ENCODE results near the gene COX8A.

COX8A gene

GRCh38 chr11:64006398-64006797 is 32.0 kb downstream of the COX8A start:
- no peaks in the 10 kb centered on the region for H3K9me3 ChIP-seq (replicated peaks; ENCODE audit: insufficient read depth, low read length)
- no peaks in the 10 kb centered on the region for H3K9me2 ChIP-seq (replicated peaks; ENCODE audit: insufficient read depth, low read length)
- no peaks in the 10 kb centered on the region for H3F3A ChIP-seq (ENCODE audit: insufficient read depth, low read length)
- no peak overlapping the region for H3K27ac ChIP-seq (ENCODE audit: low read length)
- H3K4me1 ChIP-seq (ENCODE audit: low read length): no peaks in the 10 kb centered on the region
- H2AFZ ChIP-seq (ENCODE audit: low read length): no peak overlapping the region
- DNase-seq: no peak
- H3K79me2 ChIP-seq (ENCODE audit: low read length): no peaks in the 10 kb centered on the region
- no peaks in the 10 kb centered on the region for H3K36me3 ChIP-seq (replicated peaks; ENCODE audit: insufficient read depth, low read length)
- no peak for TF ChIP-seq EZH2phosphoT487 (IDR thresholded peaks at IDR 0.05; ENCODE audit: low read length)
- no peak for TF ChIP-seq EZH2 (optimal IDR thresholded peaks at IDR 0.05; ENCODE audit: low read depth, low read length)
- no peak for TF ChIP-seq CTCF (IDR thresholded peaks at IDR 0.05; ENCODE audit: low read length)
- H3K9ac ChIP-seq (ENCODE audit: low read length): no peak overlapping the region
- H3K4me2 ChIP-seq (ENCODE audit: low read depth, low read length): no peak overlapping the region
- H3K27me3 ChIP-seq (replicated peaks; ENCODE audit: insufficient read depth, low read length): peaks cover 30% of the 10 kb centered on the region
- H3K4me3 ChIP-seq (ENCODE audit: low read length): no peak overlapping the region
- H4K20me1 ChIP-seq (ENCODE audit: insufficient read depth, low read length): no peaks in the 10 kb centered on the region

GRCh38 chr11:64007160-64007628 is 32.8 kb downstream of the COX8A start:
- H3K4me2 ChIP-seq (ENCODE audit: low read depth, low read length): no peak overlapping the region

GRCh38 chr11:64007629-64008282 is 33.3 kb downstream of the COX8A start:
- Histone ChIP-seq H4K20me1 (ENCODE audit: insufficient read depth, low read length) (no peaks in the 10 kb centered on the region), H3K27ac (ENCODE audit: low read length) (no peak overlapping the region), H3K79me2 (ENCODE audit: low read length) (no peaks in the 10 kb centered on the region), H3K4me3 (ENCODE audit: low read length) (no peak overlapping the region), H3K27me3 (replicated peaks; ENCODE audit: insufficient read depth, low read length) (peaks cover 30% of the 10 kb centered on the region), H3K4me2 (ENCODE audit: low read depth, low read length) (no peak overlapping the region), H2AFZ (ENCODE audit: low read length) (no peak overlapping the region), H3K9ac (ENCODE audit: low read length) (no peak overlapping the region), H3K9me3 (replicated peaks; ENCODE audit: insufficient read depth, low read length) (no peaks in the 10 kb centered on the region), H3K36me3 (replicated peaks; ENCODE audit: insufficient read depth, low read length) (no peaks in the 10 kb centered on the region), H3K4me1 (ENCODE audit: low read length) (no peaks in the 10 kb centered on the region), H3K9me2 (replicated peaks; ENCODE audit: insufficient read depth, low read length) (no peaks in the 10 kb centered on the region), H3F3A (ENCODE audit: insufficient read depth, low read length) (no peaks in the 10 kb centered on the region)
- DNase-seq: no peak
- TF ChIP-seq EZH2 (optimal IDR thresholded peaks at IDR 0.05; ENCODE audit: low read depth, low read length): no peak
- TF ChIP-seq CTCF (IDR thresholded peaks at IDR 0.05; ENCODE audit: low read length): no peak
- TF ChIP-seq EZH2phosphoT487 (IDR thresholded peaks at IDR 0.05; ENCODE audit: low read length): no peak

More at GRCh38 chr11:64007160-64007628, 32.8 kb downstream of the COX8A start:
- Histone ChIP-seq H3F3A (ENCODE audit: insufficient read depth, low read length) (no peaks in the 10 kb centered on the region), H3K27me3 (replicated peaks; ENCODE audit: insufficient read depth, low read length) (peaks cover 30% of the 10 kb centered on the region), H3K9me2 (replicated peaks; ENCODE audit: insufficient read depth, low read length) (no peaks in the 10 kb centered on the region), H4K20me1 (ENCODE audit: insufficient read depth, low read length) (no peaks in the 10 kb centered on the region), H3K9ac (ENCODE audit: low read length) (no peak overlapping the region), H3K79me2 (ENCODE audit: low read length) (no peaks in the 10 kb centered on the region), H3K9me3 (replicated peaks; ENCODE audit: insufficient read depth, low read length) (no peaks in the 10 kb centered on the region), H3K36me3 (replicated peaks; ENCODE audit: insufficient read depth, low read length) (no peaks in the 10 kb centered on the region), H2AFZ (ENCODE audit: low read length) (no peak overlapping the region), H3K4me1 (ENCODE audit: low read length) (no peaks in the 10 kb centered on the region), H3K27ac (ENCODE audit: low read length) (no peak overlapping the region), H3K4me3 (ENCODE audit: low read length) (no peak overlapping the region)
- TF ChIP-seq EZH2 (optimal IDR thresholded peaks at IDR 0.05; ENCODE audit: low read depth, low read length) (no peak), EZH2phosphoT487 (IDR thresholded peaks at IDR 0.05; ENCODE audit: low read length) (no peak), CTCF (IDR thresholded peaks at IDR 0.05; ENCODE audit: low read length) (no peak)
- no peak for DNase-seq
